WERI-Rb-1 (cell line): Measurements from ENCODE around the gene IGFLR1.
"Not testable (repeated sequence)": the region's sequence is repeated elsewhere in the genome, so short reads cannot be mapped to it uniquely, and the experiment has no call there.

Experiments used
- DNase-seq: peaks from one replicate; pipeline ENCODE4 v3.0.0-alpha.2; 2020
- H3K27ac ChIP-seq: fragments of 250-450 bp; sonication (Bioruptor Pico); 2 replicates; pipeline ENCODE4 v1.5.1; 2020; ENCODE audit warnings: mild to moderate bottlenecking, moderate library complexity
- H3K27me3 ChIP-seq: fragments of 250-450 bp; sonication (Bioruptor Pico); 2 replicates; pipeline ENCODE4 v1.5.1; 2021; ENCODE audit warnings: mild to moderate bottlenecking, low read depth, moderate library complexity; ENCODE audit not compliant: insufficient read depth, severe bottlenecking
- H3K36me3 ChIP-seq: fragments of 250-450 bp; sonication (Bioruptor Pico); 2 replicates; pipeline ENCODE4 v1.5.1; 2020; ENCODE audit warnings: mild to moderate bottlenecking, moderate library complexity
- H3K4me3 ChIP-seq: 2 replicates; pipeline ENCODE4 v1.5.1; 2011; ENCODE audit warnings: low read depth, mild to moderate bottlenecking, control low read depth, low read length
- H3K9me3 ChIP-seq: fragments of 250-450 bp; sonication (Bioruptor Pico); 2 replicates; pipeline ENCODE4 v1.5.1; 2021; ENCODE audit warnings: mild to moderate bottlenecking, moderate library complexity; ENCODE audit not compliant: severe bottlenecking
- CTCF ChIP-seq: IDR thresholded peaks from 2 replicates; pipeline ENCODE4 v1.5.1; 2011; ENCODE audit warnings: low read depth, mild to moderate bottlenecking, control low read depth, inconsistent platforms, low read length

The IGFLR1 gene

GRCh38 chr19:35775298-35776101 is 33.2 kb upstream of the IGFLR1 start, which contains the start of gene ARHGAP33:
Gene ARHGAP33 (plus strand): TSS chr19:35775564. CDS start chr19:35775659, 95 bp downstream.
- no peak for TF ChIP-seq CTCF
- Histone ChIP-seq H3K9me3 (no peaks in the 10 kb centered on the region), H3K36me3 (peaks cover 34% of the 10 kb centered on the region), H3K27me3 (no peaks in the 10 kb centered on the region), H3K4me3 (peak within 1 kb of the TSS; percentile 78), H3K27ac (peak within 1 kb of the TSS; percentile 70)
- peak; percentile 99 for DNase-seq

GRCh38 chr19:35775046-35775297 is 32.7 kb upstream of the IGFLR1 start:
- Histone ChIP-seq H3K4me3 (peak overlapping the region; percentile 41), H3K9me3 (no peaks in the 10 kb centered on the region), H3K36me3 (peaks cover 30% of the 10 kb centered on the region), H3K27me3 (no peaks in the 10 kb centered on the region), H3K27ac (peak overlapping the region; percentile 55)
- no peak for TF ChIP-seq CTCF
- no peak for DNase-seq

GRCh38 chr19:35774274-35775045 is 32.2 kb upstream of the IGFLR1 start:
- peak; percentile 77 for DNase-seq
- Histone ChIP-seq H3K27me3 (no peaks in the 10 kb centered on the region), H3K4me3 (peak overlapping the region; percentile 41), H3K27ac (peak overlapping the region; percentile 55), H3K9me3 (no peaks in the 10 kb centered on the region), H3K36me3 (peaks cover 25% of the 10 kb centered on the region)
- no peak for TF ChIP-seq CTCF

GRCh38 chr19:35773020-35773806 is 31.0 kb upstream of the IGFLR1 start:
- DNase-seq: no peak
- H3K4me3 ChIP-seq: no peak overlapping the region
- TF ChIP-seq CTCF: no peak
- no peak overlapping the region for H3K27ac ChIP-seq
- H3K27me3 ChIP-seq: no peaks in the 10 kb centered on the region
- peaks cover 17% of the 10 kb centered on the region for H3K36me3 ChIP-seq
- no peaks in the 10 kb centered on the region for H3K9me3 ChIP-seq

GRCh38 chr19:35772362-35772761 is 30.1 kb upstream of the IGFLR1 start:
- DNase-seq, H3K27me3 ChIP-seq, H3K27ac ChIP-seq, H3K4me3 ChIP-seq, H3K9me3 ChIP-seq: not testable (repeated sequence)
- peaks cover 16% of the 10 kb centered on the region for H3K36me3 ChIP-seq

- no peak for DNase-seq
- no peaks in the 10 kb centered on the region for H3K9me3 ChIP-seq
- no peak for TF ChIP-seq CTCF
- H3K4me3 ChIP-seq: no peak overlapping the region
- H3K36me3 ChIP-seq: peaks cover 35% of the 10 kb centered on the region
- H3K27ac ChIP-seq: no peak overlapping the region
- no peaks in the 10 kb centered on the region for H3K27me3 ChIP-seq
Observed at GRCh38 chr19:35768082-35768421, 25.8 kb upstream of the IGFLR1 start.
